Panc1 (cell line): ENCODE results near the gene ZSCAN2. TPM values are rescaled to one million over a fixed set of nuclear protein-coding genes. Genes with fewer than 3 reads are reported as not detected.
A peak's percentile ranks its signal among the peaks of the same experiment; 100 is the strongest.

Source experiments
- ATAC-seq: fragments of 200-7000 bp; cut with Tn5 transposase; 2 replicates; pipeline ENCODE4 v1.9.1; 2020; ENCODE audit warnings: mild to moderate bottlenecking, moderate library complexity
- BruUV-seq: library from RNA; stranded (reverse); fragments of 400-500 nt; replicated peaks from 2 replicates; lab custom pipeline; 2021; lab: Mats Ljungman, UMichigan
- CTCF ChIA-PET: fragments of 300-600 bp; sonication (Branson Sonifier 250); formaldehyde crosslinking; loops from one replicate; lab custom pipeline; 2022; ENCODE audit warnings: antibody characterized with exemption; lab: Charles Lee
- POLR2A ChIA-PET: fragments of 300-600 bp; sonication (Branson Sonifier 250); formaldehyde crosslinking; loops from one replicate; lab custom pipeline; 2022; ENCODE audit warnings: antibody characterized with exemption; lab: Charles Lee
- DNase-seq: peaks from one replicate; pipeline ENCODE4 v3.0.0-alpha.2; 2010; ENCODE audit warnings: low read depth, low spot score
- H3K27ac ChIP-seq: 2 replicates; pipeline ENCODE4 v1.5.1; 2011; ENCODE audit warnings: mild to moderate bottlenecking, low read length, inconsistent platforms
- H3K27me3 ChIP-seq: fragments of 200-500 bp; sonication (Bioruptor generic); 2 replicates; pipeline ENCODE4 v1.6.0; 2014; ENCODE audit warnings: low read length, inconsistent platforms; ENCODE audit not compliant: control insufficient read depth, insufficient read depth
- H3K36me3 ChIP-seq: fragments of 200-500 bp; sonication (Bioruptor generic); 2 replicates; pipeline ENCODE4 v1.5.1; 2014; ENCODE audit warnings: inconsistent platforms, mild to moderate bottlenecking, low read length, moderate library complexity; ENCODE audit not compliant: control insufficient read depth, insufficient read depth
- H3K4me1 ChIP-seq: 2 replicates; pipeline ENCODE4 v1.5.1; 2011; ENCODE audit warnings: inconsistent platforms, mild to moderate bottlenecking, low read length, moderate library complexity; ENCODE audit not compliant: control insufficient read depth, insufficient read depth
- H3K4me3 ChIP-seq, 2 experiments: 2 replicates each; pipeline ENCODE4 v1.5.1; 2011 to 2012; ENCODE audit warnings: low read depth in 2 of 2, low read length in 2 of 2, mild to moderate bottlenecking in 2 of 2, inconsistent platforms in 1 of 2, moderate library complexity in 1 of 2
- H3K9me3 ChIP-seq: fragments of 200-500 bp; sonication (Bioruptor generic); 2 replicates; pipeline ENCODE4 v1.5.1; 2014; ENCODE audit warnings: low read depth, mild to moderate bottlenecking, inconsistent platforms, low read length, moderate library complexity; ENCODE audit not compliant: control insufficient read depth, insufficient read depth
- POLR2AphosphoS5 ChIP-seq: IDR thresholded peaks from 2 replicates; pipeline ENCODE4 v1.6.1; 2012; ENCODE audit warnings: mild to moderate bottlenecking, low read depth, low read length, moderate library complexity
- SIN3A ChIP-seq: IDR thresholded peaks from 2 replicates; pipeline ENCODE4 v1.6.1; 2012; ENCODE audit warnings: low read depth, mild to moderate bottlenecking, low read length, moderate library complexity, borderline replicate concordance; ENCODE audit not compliant: insufficient read depth
- TCF7L2 ChIP-seq: IDR thresholded peaks from 2 replicates; pipeline ENCODE4 v1.6.1; 2011; ENCODE audit warnings: mild to moderate bottlenecking, low read depth, low read length, inconsistent platforms
- in situ Hi-C: cut with HindIII; loops from 2 replicates; pipeline ENCODE4 v1.10.0; 2016; ENCODE audit warnings: low sequenced_read_pairs, low pct_unique_long_range_greater_than_20kb
- intact Hi-C: fragments of 100-400 bp; cut with micrococcal nuclease; formaldehyde crosslinking; loops from one replicate; pipeline ENCODE4 v1.10.0; 2022; ENCODE audit not compliant: unreplicated experiment
- total RNA-seq: library from RNA; stranded (reverse); gene quantifications from one replicate; pipeline ENCODE4 v1.2.1, GENCODE V29; 2021; ENCODE audit not compliant: unreplicated experiment
- TF ChIP-seq, protein P1 (sequence below): fragments of 450-650 bp; IDR thresholded peaks from 2 replicates; pipeline ENCODE4 v1.5.1; 2017; ENCODE audit warnings: mild to moderate bottlenecking
- TF ChIP-seq, protein P2 (sequence below), 2 experiments: IDR thresholded peaks; 2 replicates each; pipeline ENCODE4 v1.6.1; 2011 to 2012; ENCODE audit warnings: low read depth in 2 of 2, control low read depth in 1 of 2, low read length in 1 of 2, mild to moderate bottlenecking in 1 of 2, moderate library complexity in 1 of 2; ENCODE audit not compliant: insufficient read depth in 1 of 2

The ZSCAN2 gene
- total RNA-seq, 1 experiment from 2014 or later, result 16.8 TPM

DNA sequence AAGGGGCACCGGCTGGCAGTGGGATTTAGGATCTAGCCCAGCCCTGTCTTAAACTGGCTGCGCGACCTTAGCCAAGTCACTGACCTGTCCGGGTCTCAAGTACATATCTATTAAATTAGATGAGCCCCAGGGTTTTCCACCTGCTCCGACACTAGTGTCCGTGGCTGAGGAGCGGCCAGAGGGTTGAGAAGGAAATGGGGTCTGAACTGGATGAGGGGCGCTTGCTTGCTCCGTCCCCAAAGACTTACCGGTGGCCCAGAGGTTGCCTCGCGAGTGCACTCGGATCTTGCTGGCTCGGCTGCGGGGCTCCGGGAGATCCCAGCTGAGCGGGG, 56.9 kb downstream of the ZSCAN2 start:
- ChIA-PET POLR2A (no interaction called here), CTCF (interaction anchor here (0.9 kb wide), 1 partner anchor 110 kb away, joined by 6 read pairs; no protein-coding TSS in a partner anchor)
- H3K36me3 ChIP-seq, result no peaks in the 10 kb centered on the region; the same call in 1 of the 2 replicates
- in situ Hi-C loops, result no loop called here
- H3K9me3 ChIP-seq, result no peaks in the 10 kb centered on the region
- intact Hi-C loops, result loop anchor here (5.0 kb wide), 1 partner anchor 270 kb away; no protein-coding TSS in a partner anchor
- ATAC-seq, result no peak
- H3K27me3 ChIP-seq, result no peaks in the 10 kb centered on the region
- H3K27ac ChIP-seq, result peak overlapping the region; percentile 57
- no TSS peak for BruUV-seq
- no peak for DNase-seq
- H3K4me3 ChIP-seq, result peak overlapping the region; percentile 52 to 70
- no peak for TF ChIP-seq TCF7L2
- no peak for TF ChIP-seq SIN3A
- TF ChIP-seq, protein P1, sequence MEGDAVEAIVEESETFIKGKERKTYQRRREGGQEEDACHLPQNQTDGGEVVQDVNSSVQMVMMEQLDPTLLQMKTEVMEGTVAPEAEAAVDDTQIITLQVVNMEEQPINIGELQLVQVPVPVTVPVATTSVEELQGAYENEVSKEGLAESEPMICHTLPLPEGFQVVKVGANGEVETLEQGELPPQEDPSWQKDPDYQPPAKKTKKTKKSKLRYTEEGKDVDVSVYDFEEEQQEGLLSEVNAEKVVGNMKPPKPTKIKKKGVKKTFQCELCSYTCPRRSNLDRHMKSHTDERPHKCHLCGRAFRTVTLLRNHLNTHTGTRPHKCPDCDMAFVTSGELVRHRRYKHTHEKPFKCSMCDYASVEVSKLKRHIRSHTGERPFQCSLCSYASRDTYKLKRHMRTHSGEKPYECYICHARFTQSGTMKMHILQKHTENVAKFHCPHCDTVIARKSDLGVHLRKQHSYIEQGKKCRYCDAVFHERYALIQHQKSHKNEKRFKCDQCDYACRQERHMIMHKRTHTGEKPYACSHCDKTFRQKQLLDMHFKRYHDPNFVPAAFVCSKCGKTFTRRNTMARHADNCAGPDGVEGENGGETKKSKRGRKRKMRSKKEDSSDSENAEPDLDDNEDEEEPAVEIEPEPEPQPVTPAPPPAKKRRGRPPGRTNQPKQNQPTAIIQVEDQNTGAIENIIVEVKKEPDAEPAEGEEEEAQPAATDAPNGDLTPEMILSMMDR, result no peak
- no peak for TF ChIP-seq POLR2AphosphoS5
- TF ChIP-seq, protein P2, sequence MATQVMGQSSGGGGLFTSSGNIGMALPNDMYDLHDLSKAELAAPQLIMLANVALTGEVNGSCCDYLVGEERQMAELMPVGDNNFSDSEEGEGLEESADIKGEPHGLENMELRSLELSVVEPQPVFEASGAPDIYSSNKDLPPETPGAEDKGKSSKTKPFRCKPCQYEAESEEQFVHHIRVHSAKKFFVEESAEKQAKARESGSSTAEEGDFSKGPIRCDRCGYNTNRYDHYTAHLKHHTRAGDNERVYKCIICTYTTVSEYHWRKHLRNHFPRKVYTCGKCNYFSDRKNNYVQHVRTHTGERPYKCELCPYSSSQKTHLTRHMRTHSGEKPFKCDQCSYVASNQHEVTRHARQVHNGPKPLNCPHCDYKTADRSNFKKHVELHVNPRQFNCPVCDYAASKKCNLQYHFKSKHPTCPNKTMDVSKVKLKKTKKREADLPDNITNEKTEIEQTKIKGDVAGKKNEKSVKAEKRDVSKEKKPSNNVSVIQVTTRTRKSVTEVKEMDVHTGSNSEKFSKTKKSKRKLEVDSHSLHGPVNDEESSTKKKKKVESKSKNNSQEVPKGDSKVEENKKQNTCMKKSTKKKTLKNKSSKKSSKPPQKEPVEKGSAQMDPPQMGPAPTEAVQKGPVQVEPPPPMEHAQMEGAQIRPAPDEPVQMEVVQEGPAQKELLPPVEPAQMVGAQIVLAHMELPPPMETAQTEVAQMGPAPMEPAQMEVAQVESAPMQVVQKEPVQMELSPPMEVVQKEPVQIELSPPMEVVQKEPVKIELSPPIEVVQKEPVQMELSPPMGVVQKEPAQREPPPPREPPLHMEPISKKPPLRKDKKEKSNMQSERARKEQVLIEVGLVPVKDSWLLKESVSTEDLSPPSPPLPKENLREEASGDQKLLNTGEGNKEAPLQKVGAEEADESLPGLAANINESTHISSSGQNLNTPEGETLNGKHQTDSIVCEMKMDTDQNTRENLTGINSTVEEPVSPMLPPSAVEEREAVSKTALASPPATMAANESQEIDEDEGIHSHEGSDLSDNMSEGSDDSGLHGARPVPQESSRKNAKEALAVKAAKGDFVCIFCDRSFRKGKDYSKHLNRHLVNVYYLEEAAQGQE (IDR thresholded peaks at IDR 0.05; ENCODE audit: insufficient read depth in 1 of 2, low read depth in 2 of 2, low read length in 1 of 2), result no peak
- H3K4me1 ChIP-seq, result peaks cover 24% of the 10 kb centered on the region

DNA sequence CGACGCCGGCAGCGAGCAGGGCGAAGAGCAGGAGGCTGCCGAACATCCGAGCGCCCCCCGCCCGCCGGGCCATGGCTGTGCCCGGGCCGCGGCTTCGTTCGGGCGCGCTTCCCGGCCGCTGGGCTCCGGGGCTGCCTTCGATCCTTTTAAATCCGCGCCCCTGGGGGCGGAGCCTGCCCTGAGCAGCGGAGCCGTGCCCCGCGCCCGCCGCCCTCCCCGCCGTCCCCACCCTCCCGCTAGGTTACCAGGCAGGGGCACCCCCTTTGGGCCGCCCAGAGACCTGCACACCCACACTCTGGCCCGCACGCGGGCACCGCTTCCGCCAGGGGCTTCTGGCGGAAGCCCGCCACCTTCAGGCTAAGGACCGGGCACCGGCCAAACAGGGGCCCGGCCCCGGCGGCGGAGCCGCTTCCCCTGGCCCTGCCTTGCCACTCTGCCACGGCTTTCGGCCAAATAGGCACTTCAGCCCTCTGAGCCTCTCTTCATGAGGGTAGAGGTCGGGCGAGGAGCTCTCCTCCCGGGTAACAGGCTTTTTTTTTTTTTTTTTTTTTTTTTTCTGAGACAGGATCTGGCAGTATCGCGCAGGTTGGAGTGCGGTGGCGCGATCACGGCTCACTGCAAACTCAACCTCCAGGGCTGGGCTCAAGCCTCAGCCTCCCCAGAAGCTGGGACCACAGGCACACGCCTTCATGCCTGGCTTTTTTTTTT, 57.4 kb downstream of the ZSCAN2 start, which contains the start of gene NMB:
TSS of gene NMB (minus strand) at position 120 of the 708 bp plus-strand sequence. CDS start at position 73, 47 bp downstream.
- Histone ChIP-seq H3K9me3 (no peaks in the 10 kb centered on the region), H3K36me3 (no peaks in the 10 kb centered on the region; the same call in 1 of the 2 replicates), H3K4me3 (peak within 1 kb of the TSS; percentile 52 to 70), H3K27ac (peak within 1 kb of the TSS; percentile 84), H3K4me1 (peaks cover 24% of the 10 kb centered on the region), H3K27me3 (no peaks in the 10 kb centered on the region)
- BruUV-seq, result no TSS peak
- in situ Hi-C loops (no loop called here), intact Hi-C loops (loop anchor here (5.0 kb wide), 1 partner anchor 269 kb away; no protein-coding TSS in a partner anchor)
- no peak for DNase-seq
- ATAC-seq, result peak; percentile 79
- ChIA-PET CTCF (interaction anchor here (0.6 to 0.9 kb wide), 4 partner anchors 77 to 521 kb away, joined by 3 to 7 read pairs (median 5); no protein-coding TSS in a partner anchor), POLR2A (interaction anchor here (0.6 to 0.7 kb wide), 2 partner anchors 8 to 30 kb away, joined by 3 to 4 read pairs; no protein-coding TSS in a partner anchor)
- TF ChIP-seq, protein P1, result peak; percentile 84
- TF ChIP-seq, protein P2 (IDR thresholded peaks at IDR 0.05; ENCODE audit: insufficient read depth in 1 of 2, low read depth in 2 of 2, low read length in 1 of 2), result no peak
- TF ChIP-seq POLR2AphosphoS5, result peak; percentile 60
